GM18502 (cell line): ENCODE measurements around the gene GABRR3.

Experiments
- ATAC-seq: cut with Tn5 transposase; IDR thresholded peaks from one replicate; pipeline ENCODE4 v1.9.1; 2021; ENCODE audit warnings: mild to moderate bottlenecking; ENCODE audit not compliant: unreplicated experiment, poor library complexity

GABRR3 gene

DNA sequence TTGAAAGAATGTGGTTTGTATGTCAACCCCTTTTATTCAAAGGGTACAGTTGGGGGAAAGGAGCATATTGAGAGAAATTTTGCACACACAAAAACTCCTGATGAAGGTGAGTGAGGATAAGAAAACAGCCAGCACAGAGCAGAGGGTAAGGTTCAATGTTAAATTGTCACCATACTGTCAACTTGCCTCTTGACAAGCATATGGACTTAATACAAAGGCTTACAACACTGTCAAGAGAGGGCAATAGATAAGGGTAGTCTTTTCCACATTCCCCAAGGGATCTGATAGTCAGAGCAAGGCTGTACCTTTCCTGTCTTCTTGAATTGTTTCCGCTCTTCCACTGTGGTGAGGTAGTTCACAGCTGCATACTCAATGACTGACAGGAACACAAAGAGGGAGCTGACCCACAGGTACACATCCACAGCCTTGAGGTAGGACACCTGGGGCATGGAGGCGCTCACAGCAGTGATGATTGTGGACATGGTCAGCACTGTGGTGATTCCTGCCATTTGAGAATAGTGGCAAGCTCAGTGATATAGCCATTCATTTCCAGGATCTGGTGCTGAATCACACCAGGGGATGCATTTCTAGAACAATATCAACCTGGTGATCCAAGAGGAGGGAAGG is 42.5 kb downstream of the GABRR3 start:
- ATAC-seq, result no peak

- ATAC-seq, result peak; percentile 57
These were observed 43.8 kb downstream of the GABRR3 start for GRCh38 chr3:97991293-97991682.

GRCh38 chr3:97990624-97991292 is 44.4 kb downstream of the GABRR3 start:
- no peak for ATAC-seq

DNA sequence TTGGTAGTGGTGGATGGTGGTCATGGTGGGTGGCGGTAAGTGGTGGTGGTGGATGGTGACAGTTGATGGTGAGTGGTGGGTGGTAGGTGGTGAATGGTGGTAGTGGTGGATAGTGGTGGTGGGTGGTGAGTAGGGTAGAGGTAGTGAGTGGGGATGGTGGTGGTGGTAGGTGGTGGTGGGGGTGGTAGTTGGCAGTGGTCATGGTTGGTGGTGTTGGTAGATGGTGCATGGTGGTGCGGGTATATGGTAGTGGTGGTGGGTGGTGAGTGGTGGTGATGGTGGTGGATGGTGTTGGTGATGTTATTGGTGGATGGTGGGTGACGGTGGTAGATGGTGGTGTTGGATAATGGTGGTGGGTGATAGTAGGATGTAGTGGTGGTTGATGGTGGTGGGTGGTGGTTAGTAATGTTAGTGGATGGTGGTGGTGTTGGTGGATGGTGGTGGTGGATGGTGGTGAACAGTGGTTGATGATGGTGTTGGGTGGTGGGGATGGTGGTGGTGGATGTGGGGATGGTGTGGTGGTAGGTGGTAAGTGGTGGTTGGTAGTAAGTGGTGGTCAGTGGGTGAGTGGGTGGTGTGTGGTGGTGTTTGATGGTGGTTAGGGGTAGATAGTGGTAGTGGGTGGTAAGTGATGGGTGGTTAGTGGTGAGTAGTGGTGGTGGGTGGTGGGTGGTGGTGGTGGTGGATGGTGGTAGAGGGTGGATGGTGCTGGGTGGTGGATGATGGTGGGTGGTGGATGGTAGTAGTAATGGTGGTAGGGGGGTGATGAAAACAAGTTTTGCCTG is 46.1 kb downstream of the GABRR3 start:
- ATAC-seq, result no peak

DNA sequence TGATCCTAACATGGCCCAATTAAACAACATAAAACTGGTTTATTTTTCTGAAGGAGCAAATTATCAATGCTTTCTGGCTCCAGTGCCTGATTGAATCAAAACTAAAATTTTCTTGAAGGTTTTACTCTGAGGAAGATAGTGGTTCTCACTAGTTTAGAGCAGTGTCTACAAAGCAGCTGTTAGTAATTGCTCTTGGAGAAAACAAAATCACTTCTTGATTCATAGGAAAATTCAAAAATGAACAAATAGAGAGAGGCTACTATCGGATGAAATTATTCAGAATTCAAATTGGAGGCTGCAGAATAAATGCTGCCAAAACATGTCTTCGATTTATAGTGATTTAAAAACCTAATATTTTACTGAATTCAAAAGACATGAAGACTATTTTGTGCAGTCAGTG is 47.8 kb downstream of the GABRR3 start:
- no peak for ATAC-seq

GRCh38 chr3:97983933-97984491 is 51.1 kb downstream of the GABRR3 start:
- no peak for ATAC-seq

GRCh38 chr3:97981886-97982285 is 53.2 kb downstream of the GABRR3 start:
- ATAC-seq, result peak; percentile 64

DNA sequence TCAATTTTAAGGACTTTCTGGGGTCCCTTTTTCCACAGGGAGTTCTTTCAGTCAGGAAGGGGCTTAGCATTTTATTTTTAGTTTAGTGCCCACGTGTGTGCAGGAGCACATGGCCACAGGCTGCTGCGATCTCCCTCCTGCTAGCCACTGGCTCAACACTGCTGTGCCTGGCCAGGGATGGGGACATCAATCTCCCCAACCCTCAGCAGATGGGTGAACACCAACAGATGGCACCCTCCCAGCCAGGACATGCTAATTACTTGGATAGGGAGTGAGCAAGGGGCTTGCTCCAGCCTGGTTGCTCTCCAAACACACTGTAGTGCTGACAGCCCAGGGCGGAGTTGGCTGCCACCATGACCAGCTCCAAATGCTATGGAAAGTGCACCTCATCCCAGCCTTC is 55.5 kb downstream of the GABRR3 start:
- ATAC-seq, result no peak

GRCh38 chr3:97975466-97975865 is 59.6 kb downstream of the GABRR3 start:
- ATAC-seq, result no peak

DNA sequence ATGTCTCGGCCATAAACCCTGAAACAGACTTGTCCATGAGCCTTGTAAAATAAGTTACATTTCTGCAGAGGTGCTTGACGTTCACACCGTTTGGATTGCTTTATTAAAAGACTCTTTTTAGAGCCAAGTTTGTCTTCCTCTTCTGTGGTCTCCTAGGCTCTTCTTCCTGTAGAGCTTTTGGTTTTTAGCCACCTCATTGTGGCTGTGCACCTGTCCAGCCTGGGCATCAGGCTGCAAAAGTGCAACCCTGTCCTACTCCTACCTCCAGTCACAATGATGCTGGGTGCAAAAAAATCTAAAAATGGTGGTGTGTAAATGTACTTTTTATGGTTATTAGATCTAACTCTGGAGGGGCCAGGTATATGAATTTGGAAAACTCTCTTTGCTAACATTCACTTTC is 60.1 kb downstream of the GABRR3 start:
- no peak for ATAC-seq

DNA sequence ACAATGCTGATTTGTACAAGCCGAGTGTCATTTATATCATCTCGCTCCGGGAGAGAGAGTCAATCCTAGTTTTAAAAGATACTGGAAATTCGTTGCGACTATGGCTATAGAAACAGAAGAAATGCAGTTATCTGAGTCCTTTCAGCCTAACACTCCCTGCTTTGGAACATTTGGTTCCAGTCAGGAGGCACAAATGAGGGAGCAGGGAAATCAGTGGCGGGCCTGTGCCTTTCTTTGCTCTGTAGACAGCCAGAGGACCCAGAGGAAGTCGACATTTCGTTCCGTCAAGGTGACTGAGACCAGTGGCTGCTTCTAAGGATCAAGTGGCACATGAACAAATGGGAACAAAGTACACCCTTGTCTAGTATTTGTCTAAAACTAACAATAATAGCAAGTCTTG is 62.1 kb downstream of the GABRR3 start:
- no peak for ATAC-seq

GRCh38 chr3:97971679-97972567 is 63.2 kb downstream of the GABRR3 start, which contains the start of gene RIOX2:
Gene RIOX2 (minus strand): TSS chr3:97972431. CDS start chr3:97967593, 4,838 bp downstream.
- ATAC-seq, result peak; percentile 90

DNA sequence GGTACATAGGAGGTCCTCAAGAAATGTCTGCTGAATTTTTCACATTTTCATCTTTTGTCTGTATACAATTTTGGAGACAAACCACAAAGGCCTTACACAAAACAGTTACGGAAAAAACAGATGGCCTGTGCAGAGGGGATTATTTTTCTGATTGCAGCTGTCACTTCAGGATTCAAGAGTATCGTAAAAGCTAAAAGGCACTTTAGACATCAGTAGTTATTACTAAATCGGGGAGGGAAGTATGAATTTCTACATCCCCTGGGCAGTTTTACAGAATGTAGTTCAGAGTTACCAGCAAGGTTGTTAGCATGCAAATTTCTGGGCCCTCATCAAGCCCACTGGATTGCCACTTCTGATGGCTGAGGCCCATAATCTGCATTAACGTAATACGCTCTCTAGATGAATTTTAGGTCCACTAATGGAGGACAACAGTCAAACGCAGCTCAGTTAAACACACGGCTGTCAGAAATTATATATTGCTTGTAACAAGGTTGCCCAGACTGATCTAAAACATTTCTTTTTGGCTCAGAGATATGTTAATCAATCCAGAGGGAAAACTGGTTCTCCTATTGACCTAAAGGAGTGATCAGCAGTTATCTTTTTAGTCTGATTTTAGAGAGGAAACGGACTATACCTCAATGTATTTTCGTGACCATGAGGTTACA is 64.0 kb downstream of the GABRR3 start:
- no peak for ATAC-seq

- ATAC-seq, result no peak
These were observed 65.0 kb downstream of the GABRR3 start for GRCh38 chr3:97970156-97970555.

DNA sequence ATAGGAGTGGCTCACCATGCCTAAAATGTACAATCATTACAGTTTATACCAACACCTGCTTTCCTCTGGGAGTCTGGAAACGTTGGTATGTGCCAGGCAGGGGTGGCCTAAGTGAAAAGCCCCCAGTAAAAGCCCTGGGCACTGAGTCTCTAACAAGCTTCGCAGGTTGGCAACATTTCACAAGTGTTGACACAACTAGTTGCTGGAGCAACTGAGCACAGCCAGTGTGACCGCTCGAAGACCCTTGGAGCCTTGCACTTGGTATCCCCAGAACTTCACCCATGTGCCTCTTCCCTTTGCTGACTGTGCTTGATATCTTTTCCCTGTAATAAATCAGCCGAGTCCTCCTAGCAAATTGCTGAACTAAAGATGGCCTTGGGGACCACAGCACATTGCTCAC is 65.6 kb downstream of the GABRR3 start:
- ATAC-seq, result no peak

- no peak for ATAC-seq
These were observed 66.7 kb downstream of the GABRR3 start for GRCh38 chr3:97968376-97968775.

DNA sequence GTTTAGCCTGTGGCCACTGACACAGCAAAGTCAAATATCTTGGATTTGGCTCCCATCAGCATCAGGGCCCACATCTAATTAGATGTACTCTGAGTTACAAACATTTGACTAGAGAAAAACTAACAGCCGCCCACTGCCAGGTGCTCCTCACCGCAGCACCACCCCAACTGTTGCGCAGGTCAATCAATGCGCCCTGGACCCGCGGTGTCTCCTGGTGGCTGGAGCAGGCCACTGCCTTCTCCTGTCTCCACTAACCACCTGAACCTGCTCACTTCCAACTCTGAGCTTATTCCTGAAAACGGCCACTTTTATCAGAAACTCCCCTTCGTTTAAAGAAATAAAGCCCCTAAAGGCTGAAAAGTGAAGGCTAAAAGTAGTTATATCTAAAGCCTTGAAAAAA is 67.1 kb downstream of the GABRR3 start:
- ATAC-seq, result no peak

- no peak for ATAC-seq
These were observed 73.9 kb downstream of the GABRR3 start for GRCh38 chr3:97960993-97961766.

- ATAC-seq, result no peak
These were observed 74.6 kb downstream of the GABRR3 start for GRCh38 chr3:97960551-97960950.
